PC-3 (cell line): ENCODE data around the gene ONECUT1. TPM values are rescaled to one million over a fixed set of nuclear protein-coding genes. Genes with fewer than 3 reads are reported as not detected.

Experiments
- ATAC-seq: fragments of 200-7000 bp; cut with Tn5 transposase; 2 replicates; pipeline ENCODE4 v1.9.1; 2020; ENCODE audit warnings: mild to moderate bottlenecking, moderate library complexity
- BruUV-seq: library from RNA; stranded (reverse); fragments of 400-500 nt; replicated peaks from 2 replicates; lab custom pipeline; 2021; lab: Mats Ljungman, UMichigan
- CTCF ChIA-PET: fragments of 300-600 bp; sonication (Branson Sonifier 250); formaldehyde crosslinking; loops from one replicate; lab custom pipeline; 2022; ENCODE audit warnings: antibody characterized with exemption; lab: Charles Lee
- POLR2A ChIA-PET: fragments of 300-600 bp; sonication (Branson Sonifier 250); formaldehyde crosslinking; loops from one replicate; lab custom pipeline; 2022; ENCODE audit warnings: antibody characterized with exemption; ENCODE audit not compliant: unreplicated experiment; lab: Charles Lee
- DNase-seq: peaks from one replicate; pipeline ENCODE4 v3.0.0-alpha.2; 2015
- H2AFZ ChIP-seq: fragments of 300-600 bp; sonication (generic); 2 replicates; pipeline ENCODE4 v1.6.0; 2016; ENCODE audit warnings: antibody characterized with exemption, low read length
- H3F3A ChIP-seq: fragments of 300-600 bp; sonication (generic); one replicate; pipeline ENCODE4 v1.6.0; 2017; ENCODE audit warnings: antibody characterized with exemption, low read length, control low read depth, mild to moderate bottlenecking; ENCODE audit not compliant: unreplicated experiment
- H3K27ac ChIP-seq: fragments of 300-600 bp; sonication (generic); 2 replicates; pipeline ENCODE4 v1.5.1; 2016; ENCODE audit warnings: mild to moderate bottlenecking, low read length
- H3K27me3 ChIP-seq: fragments of 300-600 bp; sonication (generic); 2 replicates; pipeline ENCODE4 v1.6.1; 2016; ENCODE audit warnings: low read length, mixed read lengths
- H3K36me3 ChIP-seq: fragments of 300-600 bp; sonication (generic); 2 replicates; pipeline ENCODE4 v1.6.1; 2016; ENCODE audit warnings: low read depth, mixed run types, low read length, mixed read lengths
- H3K4me1 ChIP-seq: fragments of 300-600 bp; sonication (generic); 2 replicates; pipeline ENCODE4 v1.5.1; 2016; ENCODE audit warnings: low read length; ENCODE audit not compliant: insufficient read depth
- H3K4me2 ChIP-seq: fragments of 300-600 bp; sonication (generic); 2 replicates; pipeline ENCODE4 v1.6.0; 2016; ENCODE audit warnings: low read length
- H3K4me3 ChIP-seq: fragments of 300-600 bp; sonication (generic); 2 replicates; pipeline ENCODE4 v1.5.1; 2016; ENCODE audit warnings: mild to moderate bottlenecking, low read length, mixed read lengths
- H3K79me2 ChIP-seq: fragments of 300-600 bp; sonication (generic); 2 replicates; pipeline ENCODE4 v1.6.1; 2017; ENCODE audit warnings: low read length, mixed read lengths
- H3K9ac ChIP-seq: fragments of 300-600 bp; sonication (generic); 2 replicates; pipeline ENCODE4 v1.6.0; 2016; ENCODE audit warnings: mild to moderate bottlenecking, low read length
- H3K9me2 ChIP-seq: fragments of 300-600 bp; sonication (generic); replicated peaks from 2 replicates; pipeline ENCODE4 v1.6.1; 2016; ENCODE audit warnings: mixed run types, low read length, mixed read lengths
- H3K9me3 ChIP-seq: fragments of 300-600 bp; sonication (generic); 2 replicates; pipeline ENCODE4 v1.6.1; 2016; ENCODE audit warnings: low read length, mixed read lengths
- H4K20me1 ChIP-seq: fragments of 300-600 bp; sonication (generic); 2 replicates; pipeline ENCODE4 v1.6.1; 2016; ENCODE audit warnings: low read length, mixed read lengths
- CTCF ChIP-seq: fragments of 300-600 bp; sonication (generic); conservative IDR thresholded peaks from 2 replicates; pipeline ENCODE4 v1.5.1; 2017; ENCODE audit warnings: antibody characterized with exemption, low read depth, mild to moderate bottlenecking, low read length
- EZH2 ChIP-seq: fragments of 300-600 bp; sonication (generic); IDR thresholded peaks from one replicate; pipeline ENCODE4 v1.6.1; 2017; ENCODE audit warnings: antibody characterized with exemption, mild to moderate bottlenecking, low read length; ENCODE audit not compliant: unreplicated experiment
- EZH2phosphoT487 ChIP-seq: fragments of 300-600 bp; sonication (generic); IDR thresholded peaks from 2 replicates; pipeline ENCODE4 v1.6.1; 2018; ENCODE audit warnings: mild to moderate bottlenecking, antibody characterized with exemption, low read length, borderline replicate concordance
- intact Hi-C: fragments of 100-400 bp; cut with micrococcal nuclease; formaldehyde crosslinking; loops from 2 replicates; pipeline ENCODE4 v1.9.0; 2023
- total RNA-seq: library from RNA; depleted of rRNA; stranded (reverse); fragments of >200 nt; gene quantifications from 2 replicates; pipeline ENCODE4 v1.2.3, GENCODE V29; 2014

The ONECUT1 gene
- total RNA-seq, 1 experiment from 2014 or later = not detected

GRCh38 chr15:52732551-52732950 is 57.6 kb downstream of the ONECUT1 start:
- no peaks in the 10 kb centered on the region for H3K79me2 ChIP-seq
- no peak overlapping the region for H3K9ac ChIP-seq
- no peaks in the 10 kb centered on the region for H3F3A ChIP-seq
- H3K4me2 ChIP-seq = no peak overlapping the region
- H3K27me3 ChIP-seq = no peaks in the 10 kb centered on the region
- CTCF ChIA-PET = no interaction called here
- BruUV-seq = no TSS peak
- H3K27ac ChIP-seq = no peak overlapping the region
- H2AFZ ChIP-seq = no peak overlapping the region
- intact Hi-C loops = loop anchor here (10.0 kb wide), 2 partner anchors 168 to 248 kb away; partner anchors contain the start of gene ARPP19
- no peaks in the 10 kb centered on the region for H4K20me1 ChIP-seq
- H3K9me3 ChIP-seq = no peaks in the 10 kb centered on the region
- POLR2A ChIA-PET = no interaction called here
- DNase-seq (no peak), ATAC-seq (no peak)
- TF ChIP-seq EZH2 (no peak), EZH2phosphoT487 (no peak), CTCF (no peak)
- H3K4me1 ChIP-seq = peaks cover 21% of the 10 kb centered on the region
- no peak overlapping the region for H3K4me3 ChIP-seq
- H3K36me3 ChIP-seq = no peaks in the 10 kb centered on the region
- H3K9me2 ChIP-seq = no peaks in the 10 kb centered on the region

- intact Hi-C loops = loop anchor here (10.0 kb wide), 2 partner anchors 167 to 247 kb away; partner anchors contain the start of gene ARPP19
- Histone ChIP-seq H4K20me1 (no peaks in the 10 kb centered on the region), H3K4me3 (no peak overlapping the region), H2AFZ (no peak overlapping the region), H3K36me3 (no peaks in the 10 kb centered on the region), H3K79me2 (no peaks in the 10 kb centered on the region), H3K4me2 (no peak overlapping the region), H3K9ac (no peak overlapping the region), H3K9me2 (no peaks in the 10 kb centered on the region), H3K9me3 (no peaks in the 10 kb centered on the region), H3K27ac (no peak overlapping the region), H3K27me3 (no peaks in the 10 kb centered on the region), H3F3A (no peaks in the 10 kb centered on the region), H3K4me1 (peaks cover 21% of the 10 kb centered on the region)
- CTCF ChIA-PET = no interaction called here
- no TSS peak for BruUV-seq
- ATAC-seq = peak; percentile 38
- POLR2A ChIA-PET = no interaction called here
- TF ChIP-seq CTCF = no peak
- TF ChIP-seq EZH2 = no peak
- no peak for TF ChIP-seq EZH2phosphoT487
- DNase-seq = no peak
These were observed 58.2 kb downstream of the ONECUT1 start for GRCh38 chr15:52731732-52732470.

GRCh38 chr15:52731004-52731403 is 59.1 kb downstream of the ONECUT1 start:
- Histone ChIP-seq H3K4me3 (no peak overlapping the region), H3K9me3 (no peaks in the 10 kb centered on the region), H3K9me2 (no peaks in the 10 kb centered on the region), H3F3A (no peaks in the 10 kb centered on the region), H3K27ac (no peak overlapping the region), H3K36me3 (no peaks in the 10 kb centered on the region), H4K20me1 (no peaks in the 10 kb centered on the region), H3K9ac (no peak overlapping the region), H3K4me1 (peaks cover 21% of the 10 kb centered on the region), H3K27me3 (no peaks in the 10 kb centered on the region), H3K79me2 (no peaks in the 10 kb centered on the region), H3K4me2 (no peak overlapping the region), H2AFZ (no peak overlapping the region)
- TF ChIP-seq CTCF (no peak), EZH2 (no peak), EZH2phosphoT487 (no peak)
- ChIA-PET POLR2A (no interaction called here), CTCF (no interaction called here)
- ATAC-seq = no peak
- no peak for DNase-seq
- intact Hi-C loops = loop anchor here (10.0 kb wide), 2 partner anchors 166 to 246 kb away; partner anchors contain the start of gene ARPP19
- BruUV-seq = no TSS peak
